ENCODE results near the gene ADGRG6. TPM values are rescaled to one million over a fixed set of nuclear protein-coding genes. Genes with fewer than 3 reads are reported as not detected.

ADGRG6 gene
- total and polyA plus RNA-seq, 2 donors (not counting 1 experiment from before 2014, with no cell fraction given): 49.9 to 67.2 TPM

DNA sequence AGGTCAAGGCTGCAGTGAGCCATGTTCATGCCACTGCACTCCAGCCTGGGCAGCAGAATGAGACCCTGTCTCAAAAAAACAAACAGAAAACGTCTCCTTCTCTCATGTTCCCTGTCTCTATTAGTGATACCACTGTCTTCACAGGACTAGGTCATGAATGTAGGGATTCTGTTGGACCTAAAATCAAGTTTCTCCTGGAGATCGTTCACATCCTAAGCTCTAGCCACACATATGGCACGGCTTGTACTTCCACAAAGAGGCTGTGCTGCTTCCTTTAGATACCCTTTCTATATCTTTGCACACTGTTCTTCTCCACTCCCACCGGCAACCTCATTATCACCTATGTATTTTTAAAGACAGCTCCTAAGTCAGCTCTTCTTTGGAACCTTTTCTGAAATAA, 96.5 kb downstream of the ADGRG6 start:
- Histone ChIP-seq H3K36me3 (ENCODE audit: control insufficient read depth, insufficient read depth, low read length) (no peaks in the 10 kb centered on the region), H3K27me3 (ENCODE audit: control insufficient read depth, insufficient read depth, low read length) (no peaks in the 10 kb centered on the region), H3K4me3 (replicated peaks in 1 of 4; ENCODE audit: control extremely low read depth in 1 of 4, insufficient read depth in 1 of 4, low read depth in 3 of 4, low read length in 4 of 4) (no peak overlapping the region), H4K20me1 (ENCODE audit: control insufficient read depth, extremely low read depth, insufficient read depth, low read length) (no peaks in the 10 kb centered on the region), H2AFZ (ENCODE audit: low read length) (no peak overlapping the region), H3K4me2 (ENCODE audit: extremely low read depth, insufficient read depth, low read length) (no peak overlapping the region), H3K9me3 (ENCODE audit: control insufficient read depth, insufficient read depth, low read depth, low read length) (no peaks in the 10 kb centered on the region), H3K4me1 (ENCODE audit: control insufficient read depth, extremely low read depth, insufficient read depth, low read length) (peaks cover 4% of the 10 kb centered on the region), H3K9ac (ENCODE audit: insufficient read depth, low read length) (no peak overlapping the region), H3K27ac (ENCODE audit: insufficient read depth, low read length) (no peak overlapping the region), H3K79me2 (ENCODE audit: control insufficient read depth, insufficient read depth, low read length) (no peaks in the 10 kb centered on the region)
- no peak for TF ChIP-seq EZH2 (IDR thresholded peaks at IDR 0.05; ENCODE audit: low read length, missing control alignments)
- TF ChIP-seq, protein P1, sequence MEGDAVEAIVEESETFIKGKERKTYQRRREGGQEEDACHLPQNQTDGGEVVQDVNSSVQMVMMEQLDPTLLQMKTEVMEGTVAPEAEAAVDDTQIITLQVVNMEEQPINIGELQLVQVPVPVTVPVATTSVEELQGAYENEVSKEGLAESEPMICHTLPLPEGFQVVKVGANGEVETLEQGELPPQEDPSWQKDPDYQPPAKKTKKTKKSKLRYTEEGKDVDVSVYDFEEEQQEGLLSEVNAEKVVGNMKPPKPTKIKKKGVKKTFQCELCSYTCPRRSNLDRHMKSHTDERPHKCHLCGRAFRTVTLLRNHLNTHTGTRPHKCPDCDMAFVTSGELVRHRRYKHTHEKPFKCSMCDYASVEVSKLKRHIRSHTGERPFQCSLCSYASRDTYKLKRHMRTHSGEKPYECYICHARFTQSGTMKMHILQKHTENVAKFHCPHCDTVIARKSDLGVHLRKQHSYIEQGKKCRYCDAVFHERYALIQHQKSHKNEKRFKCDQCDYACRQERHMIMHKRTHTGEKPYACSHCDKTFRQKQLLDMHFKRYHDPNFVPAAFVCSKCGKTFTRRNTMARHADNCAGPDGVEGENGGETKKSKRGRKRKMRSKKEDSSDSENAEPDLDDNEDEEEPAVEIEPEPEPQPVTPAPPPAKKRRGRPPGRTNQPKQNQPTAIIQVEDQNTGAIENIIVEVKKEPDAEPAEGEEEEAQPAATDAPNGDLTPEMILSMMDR (conservative IDR thresholded peaks at IDR 0.05 in 1 of 2, IDR thresholded peaks at IDR 0.05 in 1 of 2; ENCODE audit: low read depth in 1 of 2, low read length in 2 of 2): no peak
- no peak for DNase-seq (ENCODE audit: low read depth in 2 of 2)

DNA sequence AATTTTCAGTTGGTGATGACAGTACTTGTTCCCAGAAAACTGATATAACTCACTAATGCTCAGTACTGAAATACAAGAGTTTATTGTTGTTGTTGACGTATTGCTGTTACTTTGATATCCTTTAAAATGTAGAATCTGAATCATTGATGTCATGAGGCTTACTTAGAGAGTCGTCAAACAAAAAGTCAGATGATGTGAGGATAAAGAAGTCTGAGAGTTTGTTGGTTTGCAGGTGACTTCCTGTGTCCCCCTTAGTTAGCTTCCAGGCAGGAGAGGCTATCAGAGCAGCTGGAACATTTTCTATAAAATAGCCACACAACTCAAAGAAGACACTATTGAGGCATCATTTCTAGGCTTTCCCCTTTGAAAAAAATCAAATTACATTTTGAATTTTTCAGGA, 97.9 kb downstream of the ADGRG6 start:
- Histone ChIP-seq H3K79me2 (ENCODE audit: control insufficient read depth, insufficient read depth, low read length) (no peaks in the 10 kb centered on the region), H3K4me3 (replicated peaks in 1 of 4; ENCODE audit: control extremely low read depth in 1 of 4, insufficient read depth in 1 of 4, low read depth in 3 of 4, low read length in 4 of 4) (no peak overlapping the region), H3K27ac (ENCODE audit: insufficient read depth, low read length) (no peak overlapping the region), H2AFZ (ENCODE audit: low read length) (no peak overlapping the region), H4K20me1 (ENCODE audit: control insufficient read depth, extremely low read depth, insufficient read depth, low read length) (no peaks in the 10 kb centered on the region), H3K36me3 (ENCODE audit: control insufficient read depth, insufficient read depth, low read length) (no peaks in the 10 kb centered on the region), H3K4me1 (ENCODE audit: control insufficient read depth, extremely low read depth, insufficient read depth, low read length) (peaks cover 4% of the 10 kb centered on the region), H3K9ac (ENCODE audit: insufficient read depth, low read length) (no peak overlapping the region), H3K4me2 (ENCODE audit: extremely low read depth, insufficient read depth, low read length) (no peak overlapping the region), H3K9me3 (ENCODE audit: control insufficient read depth, insufficient read depth, low read depth, low read length) (no peaks in the 10 kb centered on the region), H3K27me3 (ENCODE audit: control insufficient read depth, insufficient read depth, low read length) (no peaks in the 10 kb centered on the region)
- DNase-seq (ENCODE audit: low read depth in 2 of 2): no peak
- TF ChIP-seq EZH2 (IDR thresholded peaks at IDR 0.05; ENCODE audit: low read length, missing control alignments): no peak
- TF ChIP-seq, protein P1 (conservative IDR thresholded peaks at IDR 0.05 in 1 of 2, IDR thresholded peaks at IDR 0.05 in 1 of 2; ENCODE audit: low read depth in 1 of 2, low read length in 2 of 2): no peak

DNA sequence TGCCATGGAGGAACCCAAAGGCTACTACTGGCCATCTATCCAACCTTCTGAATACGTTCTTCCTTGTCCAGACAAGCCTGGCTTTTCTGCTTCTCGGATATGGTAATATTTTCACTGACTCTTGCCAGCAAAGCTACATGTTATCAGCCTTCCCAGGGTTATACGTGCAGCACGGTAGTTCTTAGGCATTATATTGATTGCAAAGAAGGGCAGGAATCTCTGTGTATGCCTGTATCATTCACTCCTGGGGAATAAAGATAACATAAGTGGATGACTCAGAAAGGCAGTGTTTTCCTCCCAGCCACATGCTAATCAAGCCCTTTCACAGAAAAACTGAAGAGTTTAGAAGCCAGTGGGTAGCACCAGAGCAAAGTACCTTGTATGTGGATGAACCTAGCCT, 98.7 kb downstream of the ADGRG6 start:
- Histone ChIP-seq H2AFZ (ENCODE audit: low read length) (no peak overlapping the region), H3K4me2 (ENCODE audit: extremely low read depth, insufficient read depth, low read length) (no peak overlapping the region), H3K36me3 (ENCODE audit: control insufficient read depth, insufficient read depth, low read length) (no peaks in the 10 kb centered on the region), H3K9me3 (ENCODE audit: control insufficient read depth, insufficient read depth, low read depth, low read length) (no peaks in the 10 kb centered on the region), H3K9ac (ENCODE audit: insufficient read depth, low read length) (no peak overlapping the region), H3K27ac (ENCODE audit: insufficient read depth, low read length) (no peak overlapping the region), H3K4me3 (replicated peaks in 1 of 4; ENCODE audit: control extremely low read depth in 1 of 4, insufficient read depth in 1 of 4, low read depth in 3 of 4, low read length in 4 of 4) (no peak overlapping the region), H3K27me3 (ENCODE audit: control insufficient read depth, insufficient read depth, low read length) (no peaks in the 10 kb centered on the region), H3K4me1 (ENCODE audit: control insufficient read depth, extremely low read depth, insufficient read depth, low read length) (peaks cover 4% of the 10 kb centered on the region), H4K20me1 (ENCODE audit: control insufficient read depth, extremely low read depth, insufficient read depth, low read length) (no peaks in the 10 kb centered on the region), H3K79me2 (ENCODE audit: control insufficient read depth, insufficient read depth, low read length) (no peaks in the 10 kb centered on the region)
- peak in 1 of 2 donors; percentile 77 for DNase-seq (ENCODE audit: low read depth in 2 of 2)
- no peak for TF ChIP-seq EZH2 (IDR thresholded peaks at IDR 0.05; ENCODE audit: low read length, missing control alignments)
- TF ChIP-seq, protein P1 (conservative IDR thresholded peaks at IDR 0.05 in 1 of 2, IDR thresholded peaks at IDR 0.05 in 1 of 2; ENCODE audit: low read depth in 1 of 2, low read length in 2 of 2): no peak
